ENCODE results near the gene EBP.
"Not testable (repeated sequence)": the region's sequence is repeated elsewhere in the genome, so short reads cannot be mapped to it uniquely, and the experiment has no call there.

EBP gene

GRCh38 chrX:48493890-48494364, 27.7 kb upstream of the EBP start:
- DNase-seq (ENCODE audit: low read depth, low spot score): no peak

GRCh38 chrX:48496660-48497059, 24.9 kb upstream of the EBP start:
- no peak for DNase-seq (ENCODE audit: low read depth, low spot score)

- DNase-seq (ENCODE audit: low read depth, low spot score): no peak
These were observed 23.7 kb upstream of the EBP start for GRCh38 chrX:48497871-48498270.

DNA sequence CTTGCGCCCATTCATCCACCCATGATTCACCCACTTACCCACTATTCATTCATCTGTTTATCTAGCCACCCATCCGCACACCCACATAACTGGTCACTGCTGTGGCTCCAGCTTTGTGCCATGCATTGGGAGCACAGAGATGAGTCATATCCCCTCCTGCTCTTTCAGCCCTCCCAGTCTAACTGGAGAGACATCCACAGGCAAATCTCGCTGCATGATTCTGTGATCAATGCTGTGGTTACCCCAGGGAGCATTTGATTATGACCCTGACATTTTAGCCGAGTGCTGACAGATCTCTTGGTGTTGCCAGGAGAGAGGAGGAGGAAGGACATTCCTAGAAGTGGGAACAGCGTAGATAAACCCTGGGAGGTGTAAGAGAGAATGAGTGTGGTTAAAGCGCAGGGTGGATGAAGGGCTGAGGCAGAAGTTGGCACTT, 23.2 kb upstream of the EBP start:
- no peak for DNase-seq (ENCODE audit: low read depth, low spot score)

DNA sequence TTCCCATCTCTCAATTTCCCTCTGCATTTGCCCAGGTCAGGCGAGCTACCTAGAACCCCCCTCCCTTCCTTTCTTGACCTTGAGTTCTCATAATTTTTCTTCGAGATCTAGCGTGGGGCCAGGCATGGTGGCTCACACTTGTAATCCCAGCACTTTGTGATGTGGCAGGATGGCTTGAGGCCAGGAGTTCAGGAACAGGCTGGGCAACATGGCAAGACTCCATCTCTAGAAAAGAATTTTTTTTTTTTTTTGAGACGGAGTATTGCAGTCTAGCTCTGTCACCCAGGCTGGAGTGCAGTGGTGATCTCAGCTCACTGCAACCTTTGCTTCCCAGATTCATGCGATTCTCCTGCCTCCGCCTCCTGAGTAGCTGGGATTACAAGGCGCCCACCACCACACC, 17.3 kb upstream of the EBP start:
- DNase-seq (ENCODE audit: low read depth, low spot score): no peak

DNA sequence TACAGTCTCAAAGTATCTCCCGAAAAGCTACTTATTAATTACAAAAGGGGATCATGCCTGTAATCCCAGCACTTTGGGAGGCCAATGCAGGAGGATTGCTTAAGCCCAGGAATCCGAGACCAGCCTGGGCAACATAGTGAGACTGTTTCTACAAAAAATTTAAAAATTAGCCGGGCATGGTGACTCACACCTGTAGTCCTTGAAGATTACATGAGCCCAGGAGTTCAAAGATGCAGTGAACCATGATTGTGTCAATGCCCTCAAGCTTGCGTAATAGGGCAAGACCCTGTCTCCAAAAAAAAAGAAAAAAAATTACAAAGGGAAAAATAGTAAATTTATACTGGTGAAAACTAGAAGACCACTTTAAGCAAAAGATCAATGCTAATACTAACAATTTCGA, 16.1 kb upstream of the EBP start:
- no peak for DNase-seq (ENCODE audit: low read depth, low spot score)

DNA sequence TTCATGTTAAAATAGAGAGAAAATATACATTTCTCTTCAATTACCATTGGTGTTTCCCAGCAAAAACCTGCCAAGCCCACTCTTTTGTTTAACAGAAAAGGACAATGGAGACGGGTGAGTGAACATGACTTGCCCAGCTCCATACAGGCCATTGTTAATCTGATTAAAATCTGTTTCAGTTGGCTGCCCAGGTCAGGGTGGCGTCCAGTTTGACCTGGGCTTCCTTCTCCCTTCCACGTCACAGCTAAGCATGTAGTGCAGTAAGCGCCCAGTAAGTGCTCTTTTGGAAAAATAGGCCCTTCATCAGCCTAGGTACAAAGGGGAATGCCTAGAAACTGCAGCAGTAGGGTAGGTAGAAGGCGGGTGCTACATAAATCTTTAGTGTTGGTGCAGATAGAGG, 14.4 kb upstream of the EBP start:
- DNase-seq (ENCODE audit: low read depth, low spot score): no peak

GRCh38 chrX:48508400-48509244, 13.0 kb upstream of the EBP start, which contains the start of gene PORCN:
Gene PORCN, plus strand, starts transcription at chrX:48508992. Its CDS starts 829 bp downstream, at chrX:48509821.
- DNase-seq (ENCODE audit: low read depth, low spot score): no peak

DNA sequence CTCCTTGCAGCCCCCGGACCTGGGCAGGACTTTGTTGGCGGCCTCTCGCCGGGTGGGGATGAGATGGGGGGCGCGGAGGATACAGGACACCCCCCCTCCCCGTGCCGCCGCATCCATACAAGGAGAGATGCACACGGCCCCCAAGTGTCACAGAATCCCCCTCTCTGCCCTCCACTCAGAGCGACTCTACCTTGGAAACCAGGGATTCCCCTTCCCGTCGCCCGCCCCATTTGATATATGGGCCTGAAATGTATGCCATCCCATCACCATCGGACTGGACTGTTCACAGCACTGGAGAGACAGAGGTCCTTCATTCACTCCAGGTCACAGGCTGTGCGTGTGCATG, 12.4 kb upstream of the EBP start:
- no peak for DNase-seq (ENCODE audit: low read depth, low spot score)

DNA sequence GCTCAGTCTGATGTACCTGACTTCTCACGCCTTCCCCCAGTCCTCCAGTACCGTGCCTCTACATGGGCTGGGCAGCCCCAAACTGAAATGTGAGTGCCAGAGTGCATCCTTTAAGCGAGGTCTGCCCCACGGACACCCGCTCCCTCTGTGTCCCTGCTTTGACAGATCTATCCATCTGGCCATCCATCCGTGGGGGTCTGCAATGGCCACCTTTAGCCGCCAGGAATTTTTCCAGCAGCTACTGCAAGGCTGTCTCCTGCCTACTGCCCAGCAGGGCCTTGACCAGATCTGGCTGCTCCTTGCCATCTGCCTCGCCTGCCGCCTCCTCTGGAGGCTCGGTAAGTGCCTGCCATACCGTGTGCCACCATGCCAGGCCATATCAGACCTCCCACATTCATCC, 12.0 kb upstream of the EBP start:
- DNase-seq (ENCODE audit: low read depth, low spot score): no peak

DNA sequence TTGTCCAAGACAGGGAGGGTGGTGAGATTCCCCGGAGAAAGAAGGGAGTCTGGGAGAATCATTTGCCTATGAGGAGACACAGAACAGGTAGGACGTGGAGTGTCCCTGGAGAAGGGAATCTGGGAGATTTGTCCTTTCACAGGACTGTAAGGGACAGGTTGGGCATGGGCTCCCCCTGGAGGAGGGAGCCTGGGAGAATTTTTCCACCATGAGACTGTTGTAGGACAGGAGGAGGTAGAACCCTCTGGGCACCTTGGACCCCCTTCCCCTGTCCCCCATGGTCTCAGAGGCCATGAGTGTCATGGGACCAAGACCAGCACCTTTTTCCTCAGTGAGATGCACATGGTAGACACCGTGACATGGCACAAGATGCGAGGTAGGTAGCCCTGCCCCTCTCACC, 10.0 kb upstream of the EBP start:
- no peak for DNase-seq (ENCODE audit: low read depth, low spot score)

- DNase-seq (ENCODE audit: low read depth, low spot score): no peak
These were observed 9.2 kb upstream of the EBP start for GRCh38 chrX:48512371-48512935.

DNA sequence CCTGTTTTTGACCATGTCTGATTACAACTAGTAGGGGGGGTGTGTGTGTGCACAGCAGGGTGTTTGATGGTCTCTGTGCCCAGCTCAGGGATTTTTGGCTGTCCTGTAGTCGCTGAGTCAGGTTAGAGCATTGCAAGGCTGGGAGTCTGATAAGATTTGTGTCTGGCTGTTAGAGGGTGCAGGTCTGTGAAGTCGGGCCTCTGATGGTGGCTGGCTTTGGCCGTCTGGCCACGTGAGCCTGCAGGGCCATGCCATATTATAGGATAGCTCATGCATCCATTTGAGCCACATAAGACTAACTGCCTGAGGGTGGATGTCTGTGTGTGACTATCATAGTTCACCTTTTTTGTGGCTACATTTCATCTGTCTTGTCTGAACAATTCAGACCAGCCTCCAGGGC, 7.9 kb upstream of the EBP start:
- no peak for DNase-seq (ENCODE audit: low read depth, low spot score)

DNA sequence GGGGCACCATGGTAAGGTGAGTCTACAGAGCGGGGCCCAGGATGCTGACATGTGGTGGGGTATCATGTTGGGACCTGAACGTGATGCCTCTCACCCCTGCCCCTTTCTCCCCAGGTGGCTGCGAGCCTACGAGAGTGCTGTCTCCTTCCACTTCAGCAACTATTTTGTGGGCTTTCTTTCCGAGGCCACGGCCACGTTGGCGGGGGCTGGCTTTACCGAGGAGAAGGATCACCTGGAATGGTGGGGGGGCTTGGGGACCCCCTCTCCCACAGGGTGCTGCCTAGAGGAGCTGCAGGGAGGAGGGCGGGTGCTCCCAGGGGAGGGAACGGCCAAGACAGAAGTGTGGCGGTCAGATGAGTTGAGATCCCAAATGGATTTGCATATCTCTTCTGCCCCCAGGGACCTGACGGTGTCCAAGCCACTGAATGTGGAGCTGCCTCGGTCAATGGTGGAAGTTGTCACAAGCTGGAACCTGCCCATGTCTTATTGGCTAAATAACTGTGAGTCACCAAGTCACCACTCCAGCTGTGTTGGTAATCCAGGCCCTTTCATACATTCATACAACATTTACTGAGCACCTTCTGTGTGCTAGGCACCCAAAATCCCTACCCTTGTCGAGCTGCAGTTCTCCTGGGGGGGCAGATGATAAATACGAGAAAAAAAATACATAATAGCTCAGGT, 7.3 kb upstream of the EBP start:
- DNase-seq (ENCODE audit: low read depth, low spot score): no peak

GRCh38 chrX:48514868-48515460, 6.6 kb upstream of the EBP start:
- DNase-seq (ENCODE audit: low read depth, low spot score): no peak

GRCh38 chrX:48515842-48516241, 5.8 kb upstream of the EBP start:
- DNase-seq (ENCODE audit: low read depth, low spot score): no peak

DNA sequence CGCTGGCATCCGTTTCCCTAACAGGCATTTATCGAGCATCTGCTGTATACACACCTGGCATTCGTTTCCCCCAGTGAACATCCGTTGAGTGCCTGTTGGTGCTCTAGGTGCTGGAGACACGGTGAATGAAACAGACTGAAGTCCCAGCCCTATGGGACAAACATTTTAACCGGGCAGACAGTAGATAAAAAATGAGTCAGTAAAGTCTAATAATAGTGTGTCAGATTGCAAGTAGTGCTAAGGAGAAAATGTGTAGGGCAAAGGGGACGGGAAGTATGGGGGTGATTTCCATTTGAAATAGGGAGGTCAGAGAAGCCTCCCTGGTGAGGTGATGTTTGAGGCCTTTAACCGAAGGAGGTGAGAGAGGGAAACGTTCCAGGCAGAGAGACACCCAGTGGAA, 5.3 kb upstream of the EBP start:
- no peak for DNase-seq (ENCODE audit: low read depth, low spot score)

DNA sequence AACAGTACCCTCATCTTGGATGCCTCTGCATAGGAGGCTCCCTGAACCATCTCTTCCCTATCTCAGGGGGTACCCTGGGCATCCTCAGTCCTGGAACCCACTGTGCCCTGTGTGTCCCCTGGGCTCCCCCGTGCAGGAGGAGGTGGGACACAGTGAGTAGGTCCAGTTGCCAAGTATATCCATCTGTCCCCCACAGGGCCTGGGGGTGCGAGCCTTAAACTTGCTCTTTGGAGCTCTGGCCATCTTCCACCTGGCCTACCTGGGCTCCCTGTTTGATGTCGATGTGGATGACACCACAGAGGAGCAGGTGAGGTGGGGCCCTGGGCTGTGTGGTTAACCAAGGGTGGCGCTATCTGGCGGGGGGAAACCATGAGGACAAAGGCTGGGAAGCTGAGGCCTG, 4.6 kb upstream of the EBP start:
- DNase-seq (ENCODE audit: low read depth, low spot score): no peak

DNA sequence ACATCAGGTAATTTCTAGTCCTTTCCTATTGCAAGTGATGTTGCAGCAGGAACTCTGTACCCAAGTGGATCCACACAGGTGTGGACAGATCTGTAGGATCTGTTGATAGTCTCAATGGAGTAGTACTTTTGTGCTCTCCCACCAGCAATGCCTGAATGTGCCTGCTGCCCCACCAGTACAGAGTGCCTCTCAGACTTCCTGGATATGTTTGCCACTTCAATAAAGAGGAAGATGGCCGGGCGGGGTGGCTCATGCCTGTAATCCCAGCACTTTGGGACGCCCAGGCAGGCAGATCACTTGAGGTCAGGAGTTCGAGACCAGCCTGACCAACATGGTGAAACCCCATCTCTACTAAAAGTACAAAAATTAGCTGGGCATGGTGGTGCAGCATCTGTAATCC, 2.1 kb upstream of the EBP start:
- DNase-seq (ENCODE audit: low read depth, low spot score): not testable (repeated sequence)

GRCh38 chrX:48520455-48520854, 1.2 kb upstream of the EBP start:
- no peak for DNase-seq (ENCODE audit: low read depth, low spot score)

DNA sequence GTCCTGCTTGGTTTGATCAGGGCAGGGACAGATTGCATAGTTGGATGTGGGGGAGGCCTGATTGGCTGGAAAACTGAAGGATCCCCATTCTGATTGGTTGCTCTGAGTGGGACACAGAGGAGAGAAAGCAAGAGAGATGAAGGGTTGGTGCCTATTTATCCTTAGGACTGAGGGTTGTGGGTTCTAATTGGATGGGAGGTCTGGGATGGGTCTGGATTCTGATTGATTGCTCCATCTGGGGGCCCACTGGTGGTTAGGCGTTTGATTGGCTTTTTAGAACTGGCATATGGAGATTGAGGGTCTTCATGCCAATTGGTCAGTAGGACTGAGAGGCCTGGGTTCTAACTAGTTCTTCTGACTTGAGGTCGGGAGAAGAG, 644 bp upstream of the EBP start:
- no peak for DNase-seq (ENCODE audit: low read depth, low spot score)

DNA sequence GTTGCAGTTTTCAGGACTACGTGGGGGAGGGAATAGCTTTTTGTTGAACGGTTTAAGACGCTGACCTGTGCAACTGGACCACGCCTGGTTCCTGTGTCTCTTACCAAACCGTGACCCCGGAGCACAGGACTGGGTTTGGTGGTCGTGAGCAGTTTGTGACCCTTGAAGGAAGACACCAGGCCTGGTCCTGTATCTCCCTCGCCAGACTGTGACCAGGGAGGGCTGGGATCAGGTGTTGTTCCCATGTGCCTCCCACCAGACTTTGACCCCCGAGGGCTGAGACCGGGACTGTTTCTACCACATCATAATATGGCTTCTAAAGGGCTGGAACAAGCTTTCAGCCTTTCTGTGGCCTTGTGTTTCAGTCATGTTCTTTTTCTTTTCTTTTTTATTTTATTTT, 683 bp downstream of the EBP start:
- DNase-seq (ENCODE audit: low read depth, low spot score): no peak

DNA sequence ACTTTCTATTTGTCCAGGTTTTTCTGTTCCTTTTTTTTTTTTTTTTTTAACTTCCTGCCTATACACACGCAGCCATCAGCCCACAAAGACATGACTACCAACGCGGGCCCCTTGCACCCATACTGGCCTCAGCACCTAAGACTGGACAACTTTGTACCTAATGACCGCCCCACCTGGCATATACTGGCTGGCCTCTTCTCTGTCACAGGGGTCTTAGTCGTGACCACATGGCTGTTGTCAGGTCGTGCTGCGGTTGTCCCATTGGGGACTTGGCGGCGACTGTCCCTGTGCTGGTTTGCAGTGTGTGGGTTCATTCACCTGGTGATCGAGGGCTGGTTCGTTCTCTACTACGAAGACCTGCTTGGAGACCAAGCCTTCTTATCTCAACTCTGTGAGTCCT, 2.1 kb downstream of the EBP start:
- DNase-seq (ENCODE audit: low read depth, low spot score): no peak
